Chondrocyte (in vitro differentiated cells): Measurements from ENCODE around the gene VAMP2. TPM values are rescaled to one million over a fixed set of nuclear protein-coding genes. Genes with fewer than 3 reads are reported as not detected.
"Not testable (repeated sequence)": the region's sequence is repeated elsewhere in the genome, so short reads cannot be mapped to it uniquely, and the experiment has no call there.

ENCODE experiments used
- DNase-seq: peaks from one replicate; pipeline ENCODE4 v3.0.0; 2021; ENCODE audit warnings: mixed read lengths, low spot score
- H3K27ac Mint-ChIP-seq: one replicate; pipeline ENCODE4 v1.8.0; 2021; ENCODE audit warnings: mild to moderate bottlenecking, moderate library complexity, mixed read lengths; ENCODE audit not compliant: unreplicated experiment
- H3K27me3 Mint-ChIP-seq: 2 replicates; pipeline ENCODE4 v1.8.0; 2021; ENCODE audit warnings: low read depth, mixed read lengths
- H3K36me3 Mint-ChIP-seq: 2 replicates; pipeline ENCODE4 v1.8.0; 2021; ENCODE audit warnings: low read depth, mixed read lengths
- H3K4me1 Mint-ChIP-seq: 2 replicates; pipeline ENCODE4 v1.8.0; 2021; ENCODE audit warnings: low read depth, mild to moderate bottlenecking, mixed read lengths
- H3K4me3 Mint-ChIP-seq: one replicate; pipeline ENCODE4 v1.8.0; 2021; ENCODE audit warnings: mild to moderate bottlenecking, moderate library complexity, mixed read lengths; ENCODE audit not compliant: unreplicated experiment
- H3K9me3 Mint-ChIP-seq: 2 replicates; pipeline ENCODE4 v1.8.0; 2021; ENCODE audit warnings: low read depth, mixed read lengths
- total RNA-seq: library from RNA; stranded (reverse); gene quantifications from 3 replicates; pipeline ENCODE4 v1.2.1, GENCODE V29; 2021
- TF ChIP-seq, protein P1 (sequence below): fragments of 200-600 bp; sonication (generic); IDR thresholded peaks from 2 replicates; pipeline ENCODE4 v1.5.0; 2021; ENCODE audit warnings: antibody characterized with exemption, mild to moderate bottlenecking, moderate library complexity

Gene VAMP2
- total RNA-seq, 1 donor from 2014 or later, result 45.4 TPM

- Mint-ChIP-seq H3K27me3 (no peaks in the 10 kb centered on the region), H3K27ac (peak overlapping the region; percentile 99), H3K9me3 (no peaks in the 10 kb centered on the region), H3K4me3 (peak overlapping the region; percentile 76), H3K36me3 (no peaks in the 10 kb centered on the region), H3K4me1 (peaks cover 41% of the 10 kb centered on the region)
- TF ChIP-seq, protein P1, sequence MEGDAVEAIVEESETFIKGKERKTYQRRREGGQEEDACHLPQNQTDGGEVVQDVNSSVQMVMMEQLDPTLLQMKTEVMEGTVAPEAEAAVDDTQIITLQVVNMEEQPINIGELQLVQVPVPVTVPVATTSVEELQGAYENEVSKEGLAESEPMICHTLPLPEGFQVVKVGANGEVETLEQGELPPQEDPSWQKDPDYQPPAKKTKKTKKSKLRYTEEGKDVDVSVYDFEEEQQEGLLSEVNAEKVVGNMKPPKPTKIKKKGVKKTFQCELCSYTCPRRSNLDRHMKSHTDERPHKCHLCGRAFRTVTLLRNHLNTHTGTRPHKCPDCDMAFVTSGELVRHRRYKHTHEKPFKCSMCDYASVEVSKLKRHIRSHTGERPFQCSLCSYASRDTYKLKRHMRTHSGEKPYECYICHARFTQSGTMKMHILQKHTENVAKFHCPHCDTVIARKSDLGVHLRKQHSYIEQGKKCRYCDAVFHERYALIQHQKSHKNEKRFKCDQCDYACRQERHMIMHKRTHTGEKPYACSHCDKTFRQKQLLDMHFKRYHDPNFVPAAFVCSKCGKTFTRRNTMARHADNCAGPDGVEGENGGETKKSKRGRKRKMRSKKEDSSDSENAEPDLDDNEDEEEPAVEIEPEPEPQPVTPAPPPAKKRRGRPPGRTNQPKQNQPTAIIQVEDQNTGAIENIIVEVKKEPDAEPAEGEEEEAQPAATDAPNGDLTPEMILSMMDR, result no peak
- DNase-seq, result no peak
These were observed 10.5 kb upstream of the VAMP2 start for GRCh38 chr17:8173056-8173870.

- not testable (repeated sequence) for H3K27ac Mint-ChIP-seq, H3K27me3 Mint-ChIP-seq, H3K36me3 Mint-ChIP-seq, H3K4me3 Mint-ChIP-seq, DNase-seq, H3K9me3 Mint-ChIP-seq
- H3K4me1 Mint-ChIP-seq, result peaks cover 23% of the 10 kb centered on the region
These were observed 7.4 kb upstream of the VAMP2 start for GRCh38 chr17:8170186-8170585.

GRCh38 chr17:8167526-8167925, 4.8 kb upstream of the VAMP2 start:
- Mint-ChIP-seq H3K27me3 (no peaks in the 10 kb centered on the region), H3K9me3 (no peaks in the 10 kb centered on the region), H3K36me3 (no peaks in the 10 kb centered on the region), H3K27ac (no peak overlapping the region), H3K4me1 (peaks cover 25% of the 10 kb centered on the region), H3K4me3 (no peak overlapping the region)
- TF ChIP-seq, protein P1, result no peak
- no peak for DNase-seq

DNA sequence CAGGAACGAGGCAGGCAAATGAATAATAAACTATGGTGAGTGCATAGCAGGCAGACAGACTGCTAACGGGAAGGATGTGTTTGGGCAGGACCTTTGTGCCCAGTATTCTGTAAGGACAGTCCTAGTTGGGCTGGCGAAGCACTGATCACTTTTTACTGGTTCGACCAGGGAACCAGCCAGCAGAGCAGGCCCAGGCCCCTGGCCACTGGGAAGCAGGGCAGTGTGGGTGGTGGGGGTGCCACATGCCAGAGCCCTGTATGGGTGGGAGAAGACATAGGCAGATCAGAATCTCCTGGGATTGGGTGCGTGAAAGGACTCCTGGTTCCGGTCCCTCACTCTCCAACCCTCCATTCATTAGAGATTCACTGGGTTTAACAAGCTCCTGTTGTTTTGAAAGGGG, 4.0 kb upstream of the VAMP2 start:
- no peak overlapping the region for H3K4me3 Mint-ChIP-seq
- peaks cover 25% of the 10 kb centered on the region for H3K4me1 Mint-ChIP-seq
- no peaks in the 10 kb centered on the region for H3K9me3 Mint-ChIP-seq
- TF ChIP-seq, protein P1, result no peak
- no peaks in the 10 kb centered on the region for H3K27me3 Mint-ChIP-seq
- no peak overlapping the region for H3K27ac Mint-ChIP-seq
- DNase-seq, result no peak
- no peaks in the 10 kb centered on the region for H3K36me3 Mint-ChIP-seq

DNA sequence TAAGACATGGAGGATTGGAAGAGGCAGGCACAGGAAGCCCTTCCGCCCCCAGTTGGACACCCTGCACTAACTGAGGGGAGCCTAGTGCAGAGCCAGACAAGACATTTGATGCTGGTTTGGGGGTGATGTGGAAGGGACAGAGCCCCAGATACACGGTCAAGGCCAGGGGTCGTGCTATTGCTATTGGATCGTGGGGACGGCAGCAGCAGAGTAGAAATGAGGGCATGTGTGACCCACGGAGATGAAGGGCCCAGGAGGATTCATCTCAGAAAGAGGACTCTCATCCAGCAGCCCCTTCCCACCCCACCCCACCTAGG, 2.0 kb upstream of the VAMP2 start:
- H3K9me3 Mint-ChIP-seq, result no peaks in the 10 kb centered on the region
- H3K27ac Mint-ChIP-seq, result peak overlapping the region; percentile 99
- H3K4me1 Mint-ChIP-seq, result peaks cover 40% of the 10 kb centered on the region
- H3K27me3 Mint-ChIP-seq, result no peaks in the 10 kb centered on the region
- TF ChIP-seq, protein P1, result no peak
- H3K4me3 Mint-ChIP-seq, result no peak overlapping the region
- DNase-seq, result no peak
- H3K36me3 Mint-ChIP-seq, result peaks cover 2% of the 10 kb centered on the region
